Rectal smooth muscle tissue (tissue), 1 donor: ENCODE data around the gene SYNCRIP.
"Not testable (repeated sequence)": the region's sequence is repeated elsewhere in the genome, so short reads cannot be mapped to it uniquely, and the experiment has no call there.

Experiments
- H3K27ac ChIP-seq: one replicate; pipeline ENCODE4 v1.7.0; 2013; ENCODE audit warnings: low read depth, low read length, inconsistent platforms
- H3K27me3 ChIP-seq: one replicate; pipeline ENCODE4 v1.7.0; 2013; ENCODE audit warnings: low read length; ENCODE audit not compliant: control insufficient read depth, insufficient read depth
- H3K36me3 ChIP-seq: one replicate; pipeline ENCODE4 v1.7.0; 2013; ENCODE audit warnings: low read length; ENCODE audit not compliant: control insufficient read depth, insufficient read depth
- H3K4me1 ChIP-seq: one replicate; pipeline ENCODE4 v1.7.0; 2013; ENCODE audit warnings: low read length; ENCODE audit not compliant: control insufficient read depth, insufficient read depth
- H3K4me3 ChIP-seq: one replicate; pipeline ENCODE4 v1.7.0; 2013; ENCODE audit warnings: low read length
- H3K9ac ChIP-seq: one replicate; pipeline ENCODE4 v1.7.0; 2013; ENCODE audit warnings: low read length

The SYNCRIP gene

GRCh38 chr6:85612690-85613474 is 29.8 kb downstream of the SYNCRIP start:
- Histone ChIP-seq H3K27ac (no peak overlapping the region), H3K9ac (no peak overlapping the region), H3K4me3 (no peak overlapping the region), H3K27me3 (no peaks in the 10 kb centered on the region), H3K36me3 (peaks cover 11% of the 10 kb centered on the region), H3K4me1 (no peaks in the 10 kb centered on the region)

GRCh38 chr6:85610182-85610895 is 32.3 kb downstream of the SYNCRIP start:
- Histone ChIP-seq H3K27me3 (no peaks in the 10 kb centered on the region), H3K36me3 (peaks cover 6% of the 10 kb centered on the region), H3K9ac (no peak overlapping the region), H3K27ac (no peak overlapping the region), H3K4me3 (no peak overlapping the region), H3K4me1 (no peaks in the 10 kb centered on the region)

GRCh38 chr6:85602100-85602499 is 40.6 kb downstream of the SYNCRIP start:
- Histone ChIP-seq H3K36me3 (no peaks in the 10 kb centered on the region), H3K4me1 (no peaks in the 10 kb centered on the region), H3K27me3 (no peaks in the 10 kb centered on the region), H3K9ac (no peak overlapping the region), H3K4me3 (no peak overlapping the region), H3K27ac (no peak overlapping the region)

- Histone ChIP-seq H3K9ac (no peak overlapping the region), H3K4me1 (no peaks in the 10 kb centered on the region), H3K27ac (no peak overlapping the region), H3K4me3 (no peak overlapping the region), H3K36me3 (no peaks in the 10 kb centered on the region), H3K27me3 (no peaks in the 10 kb centered on the region)
These were observed 41.9 kb downstream of the SYNCRIP start for GRCh38 chr6:85600713-85601313.

- no peaks in the 10 kb centered on the region for H3K36me3 ChIP-seq
- H3K4me1 ChIP-seq, result no peaks in the 10 kb centered on the region
- H3K9ac ChIP-seq, result peak overlapping the region; percentile 84
- H3K4me3 ChIP-seq, result peak overlapping the region; percentile 98
- H3K27me3 ChIP-seq, result no peaks in the 10 kb centered on the region
- H3K27ac ChIP-seq, result peak overlapping the region; percentile 92
These were observed 48.3 kb downstream of the SYNCRIP start for GRCh38 chr6:85594197-85594930.

- Histone ChIP-seq H3K4me1 (no peaks in the 10 kb centered on the region), H3K4me3 (peak within 1 kb of the TSS; percentile 98), H3K27ac (peak within 1 kb of the TSS; percentile 92), H3K9ac (peak within 1 kb of the TSS; percentile 84), H3K27me3 (no peaks in the 10 kb centered on the region), H3K36me3 (no peaks in the 10 kb centered on the region)
These were observed 49.1 kb downstream of the SYNCRIP start, which contains the start of gene SNX14 for GRCh38 chr6:85593438-85594196. Gene SNX14, minus strand, starts transcription at chr6:85593858. Its CDS starts 140 bp downstream, at chr6:85593718.

GRCh38 chr6:85592033-85592432 is 50.7 kb downstream of the SYNCRIP start:
- H3K4me3 ChIP-seq, result peak overlapping the region; percentile 98
- H3K36me3 ChIP-seq, result no peaks in the 10 kb centered on the region
- H3K4me1 ChIP-seq, result no peaks in the 10 kb centered on the region
- no peaks in the 10 kb centered on the region for H3K27me3 ChIP-seq
- H3K27ac ChIP-seq, result no peak overlapping the region
- H3K9ac ChIP-seq, result no peak overlapping the region

GRCh38 chr6:85591207-85591606 is 51.5 kb downstream of the SYNCRIP start:
- H3K9ac ChIP-seq, result no peak overlapping the region
- no peaks in the 10 kb centered on the region for H3K4me1 ChIP-seq
- no peaks in the 10 kb centered on the region for H3K36me3 ChIP-seq
- no peak overlapping the region for H3K27ac ChIP-seq
- no peak overlapping the region for H3K4me3 ChIP-seq
- H3K27me3 ChIP-seq, result no peaks in the 10 kb centered on the region

GRCh38 chr6:85585741-85586140 is 56.9 kb downstream of the SYNCRIP start:
- Histone ChIP-seq H3K27ac (no peak overlapping the region), H3K4me3 (no peak overlapping the region), H3K27me3 (no peaks in the 10 kb centered on the region), H3K4me1 (no peaks in the 10 kb centered on the region), H3K9ac (no peak overlapping the region), H3K36me3 (no peaks in the 10 kb centered on the region)

GRCh38 chr6:85582832-85583231 is 59.9 kb downstream of the SYNCRIP start:
- not testable (repeated sequence) for H3K36me3 ChIP-seq, H3K27me3 ChIP-seq, H3K4me1 ChIP-seq, H3K9ac ChIP-seq, H3K27ac ChIP-seq, H3K4me3 ChIP-seq

- no peaks in the 10 kb centered on the region for H3K27me3 ChIP-seq
- no peaks in the 10 kb centered on the region for H3K4me1 ChIP-seq
- no peak overlapping the region for H3K4me3 ChIP-seq
- H3K36me3 ChIP-seq, result no peaks in the 10 kb centered on the region
- no peak overlapping the region for H3K9ac ChIP-seq
- no peak overlapping the region for H3K27ac ChIP-seq
These were observed 61.1 kb downstream of the SYNCRIP start for GRCh38 chr6:85581572-85581971.
